Stimulated activated CD8-positive, alpha-beta memory T cell treated with anti-CD3 and anti-CD28 coated beads, Interleukin-15, amount 100 ng/mL, for 4 hours (primary cell): ENCODE measurements around the gene THRAP3.
"Not testable (repeated sequence)": the region's sequence is repeated elsewhere in the genome, so short reads cannot be mapped to it uniquely, and the experiment has no call there.

Experiments
- DNase-seq, 2 donors: peaks; one replicate each; pipeline ENCODE4 v3.0.0-alpha.2; 2020; ENCODE audit warnings: low read depth in 2 of 2

THRAP3 gene

GRCh38 chr1:36207339-36207738, 16.9 kb upstream of the THRAP3 start:
- no peak for DNase-seq

GRCh38 chr1:36208978-36209703, 15.1 kb upstream of the THRAP3 start:
- no peak for DNase-seq

- DNase-seq = no peak
Observed at GRCh38 chr1:36211307-36211706, 12.9 kb upstream of the THRAP3 start.

GRCh38 chr1:36211841-36212240, 12.4 kb upstream of the THRAP3 start:
- DNase-seq = no peak

GRCh38 chr1:36212782-36213181, 11.5 kb upstream of the THRAP3 start:
- no peak for DNase-seq

- DNase-seq = no peak
Observed at GRCh38 chr1:36217670-36218069, 6.6 kb upstream of the THRAP3 start.

- DNase-seq = not testable (repeated sequence)
Observed at GRCh38 chr1:36221901-36222300, 2.3 kb upstream of the THRAP3 start.

- no peak for DNase-seq
Observed at GRCh38 chr1:36222481-36223380, 1.5 kb upstream of the THRAP3 start.

- no peak for DNase-seq
Observed at GRCh38 chr1:36223381-36223995, 755 bp upstream of the THRAP3 start.

- DNase-seq = no peak
Observed at GRCh38 chr1:36224537-36225282, 467 bp downstream of the THRAP3 start.

- no peak for DNase-seq
Observed at GRCh38 chr1:36225283-36225899, 1.1 kb downstream of the THRAP3 start.

- not testable (repeated sequence) for DNase-seq
Observed at GRCh38 chr1:36230279-36230678, 6.0 kb downstream of the THRAP3 start.

GRCh38 chr1:36231191-36231590, 6.9 kb downstream of the THRAP3 start:
- no peak for DNase-seq

- DNase-seq = no peak
Observed at GRCh38 chr1:36232212-36233095, 8.2 kb downstream of the THRAP3 start.

- no peak for DNase-seq
Observed at GRCh38 chr1:36236302-36236701, 12.1 kb downstream of the THRAP3 start.

GRCh38 chr1:36238433-36238832, 14.2 kb downstream of the THRAP3 start:
- no peak for DNase-seq

- DNase-seq = no peak
Observed at GRCh38 chr1:36239941-36240637, 15.8 kb downstream of the THRAP3 start.

- no peak for DNase-seq
Observed at GRCh38 chr1:36247538-36247937, 23.3 kb downstream of the THRAP3 start.

- no peak for DNase-seq
Observed at GRCh38 chr1:36248250-36248894, 24.1 kb downstream of the THRAP3 start.
